Activated CD4-positive, alpha-beta T cell treated with anti-CD3 and anti-CD28 coated beads, Interleukin-10, Interleukin-2, amounts not matched to agents 100 ng/mL and 50 ng/mL, durations not matched to agents 16 hours and 8 hours (primary cell): ENCODE results near the gene TMEM165.

Experiments
- DNase-seq: peaks from one replicate; pipeline ENCODE4 v3.0.0-alpha.2; 2020

Gene TMEM165

DNA sequence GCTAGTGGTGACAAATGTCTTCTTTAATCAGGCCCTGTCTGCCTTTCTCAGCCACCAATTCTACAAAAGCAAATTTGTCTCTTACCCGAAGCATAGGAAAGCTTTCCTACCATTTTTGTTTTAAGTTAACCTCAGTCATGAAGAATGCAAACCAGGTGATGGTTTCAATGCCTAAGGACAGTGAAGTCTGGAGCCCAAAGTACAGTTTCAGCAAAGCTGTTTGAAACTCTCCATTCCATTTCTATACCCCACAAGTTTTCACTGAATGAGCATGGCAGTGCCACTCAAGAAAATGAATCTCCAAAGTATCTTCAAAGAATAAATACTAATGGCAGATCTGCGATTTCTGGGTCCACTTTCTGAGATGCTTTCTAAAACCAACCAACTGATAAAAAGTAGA is 25.8 kb upstream of the TMEM165 start:
- no peak for DNase-seq

DNA sequence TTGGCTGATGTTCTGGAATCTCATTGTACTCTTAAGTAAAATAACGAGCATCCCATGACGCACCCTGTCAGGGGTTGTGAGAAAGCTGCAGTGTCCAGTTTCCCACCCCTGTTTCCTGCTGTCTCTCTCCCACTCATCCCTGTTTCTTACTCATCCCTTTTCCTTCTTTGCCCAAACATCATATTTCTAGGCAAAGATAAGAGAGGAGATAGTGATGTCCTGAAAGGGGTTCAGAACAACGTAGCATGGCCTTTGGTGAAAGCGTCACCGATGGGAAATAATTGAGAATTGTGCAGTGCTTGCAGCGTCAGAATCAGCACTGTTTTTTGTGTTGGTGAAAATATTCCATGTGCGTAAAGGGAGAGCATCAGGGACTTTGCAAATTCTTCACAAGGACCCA is 23.5 kb upstream of the TMEM165 start:
- no peak for DNase-seq

DNA sequence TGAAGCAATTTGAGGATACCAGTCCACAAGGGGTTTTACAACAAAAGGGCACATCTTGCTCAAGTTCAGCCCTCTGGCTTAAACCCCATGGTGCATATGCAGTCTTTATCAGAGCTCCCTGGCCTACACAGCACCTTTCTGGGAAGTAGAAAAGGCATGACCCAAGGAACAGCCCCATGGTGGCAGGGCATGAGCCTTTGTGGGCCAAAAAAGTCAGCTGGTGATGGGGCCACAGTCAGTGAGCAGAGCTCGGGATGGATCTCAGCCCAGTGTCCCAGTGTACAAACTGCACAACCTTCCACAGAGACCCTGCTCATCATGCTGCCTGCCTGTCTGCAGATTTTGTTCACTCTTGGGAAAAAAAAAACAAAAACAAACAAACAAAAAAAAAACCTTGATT is 22.3 kb upstream of the TMEM165 start:
- DNase-seq: no peak

DNA sequence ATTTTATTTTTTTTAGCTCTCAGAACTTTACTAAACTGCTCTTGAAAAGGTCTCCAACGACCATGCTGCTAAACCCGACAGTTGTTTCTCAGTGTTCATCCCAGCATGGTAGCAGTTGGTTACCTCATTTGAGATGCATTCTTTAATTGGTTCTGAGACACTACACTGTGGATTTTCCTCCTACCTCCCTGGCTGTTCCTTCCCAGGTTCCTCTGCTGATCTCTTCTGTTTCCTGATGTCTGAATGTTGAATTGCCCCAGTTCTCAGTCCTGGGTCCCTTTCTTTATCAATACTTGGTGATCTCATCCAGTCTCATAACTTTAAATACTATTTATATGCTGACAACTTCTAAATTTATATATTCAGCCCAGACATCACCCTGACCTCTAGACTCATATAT is 19.1 kb upstream of the TMEM165 start:
- no peak for DNase-seq

DNA sequence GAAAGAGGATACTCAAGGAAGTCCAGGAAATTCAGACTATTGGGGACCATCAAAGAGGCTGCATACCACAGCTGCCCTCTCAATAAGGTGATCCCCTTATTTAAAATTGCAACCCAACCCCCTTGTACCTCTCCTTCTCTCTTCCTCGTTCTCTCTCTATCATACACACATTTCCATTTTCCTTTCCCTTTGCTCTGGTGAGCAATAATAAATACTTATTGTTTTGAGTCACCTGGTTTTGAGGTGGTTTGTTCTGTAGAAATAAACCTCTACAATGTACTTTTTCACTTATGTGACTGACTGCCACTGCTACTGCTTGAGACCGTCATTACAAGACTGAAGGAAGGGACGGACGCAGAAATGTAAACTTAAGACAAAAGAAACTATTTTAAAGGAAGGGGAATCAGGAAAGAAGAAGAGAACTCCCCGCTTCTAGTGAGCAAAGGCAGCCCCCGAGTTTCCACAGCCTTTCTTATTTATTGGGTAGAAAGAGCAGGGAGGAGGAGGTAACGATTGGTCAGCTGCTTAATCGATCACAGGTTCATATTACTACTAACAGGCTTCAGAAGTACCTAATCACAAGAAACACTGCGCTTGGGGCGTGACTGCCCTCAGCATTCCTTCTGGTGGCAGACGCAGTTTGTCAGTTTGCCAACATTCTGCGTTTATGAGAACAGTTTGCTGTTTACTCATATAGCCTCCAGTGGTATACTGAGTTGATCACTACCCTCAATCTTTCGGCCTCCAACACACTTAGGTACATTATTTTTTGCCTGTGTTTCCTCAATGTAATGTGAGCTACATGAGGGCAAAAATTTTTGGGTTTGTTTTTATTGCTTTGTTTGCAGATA is 16.9 kb upstream of the TMEM165 start:
- DNase-seq: no peak

DNA sequence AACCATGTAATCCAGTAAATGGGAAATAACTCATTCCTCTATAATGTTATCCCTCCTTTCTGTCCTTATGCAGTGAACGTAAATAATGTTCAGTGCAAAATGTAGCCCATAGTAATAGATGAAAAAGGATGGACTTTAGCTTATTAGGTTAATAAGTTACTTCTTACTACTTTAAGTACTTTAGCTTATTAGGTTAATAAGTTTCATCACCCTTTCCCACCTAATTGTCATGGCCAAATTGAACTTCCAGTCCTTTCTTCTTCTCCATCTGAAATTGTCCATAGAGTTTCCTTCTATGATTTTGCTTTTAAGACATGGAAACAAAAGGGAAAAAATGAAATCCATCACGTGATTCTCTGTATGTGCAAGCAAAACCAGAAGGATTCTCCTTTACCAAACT is 15.2 kb upstream of the TMEM165 start:
- no peak for DNase-seq

DNA sequence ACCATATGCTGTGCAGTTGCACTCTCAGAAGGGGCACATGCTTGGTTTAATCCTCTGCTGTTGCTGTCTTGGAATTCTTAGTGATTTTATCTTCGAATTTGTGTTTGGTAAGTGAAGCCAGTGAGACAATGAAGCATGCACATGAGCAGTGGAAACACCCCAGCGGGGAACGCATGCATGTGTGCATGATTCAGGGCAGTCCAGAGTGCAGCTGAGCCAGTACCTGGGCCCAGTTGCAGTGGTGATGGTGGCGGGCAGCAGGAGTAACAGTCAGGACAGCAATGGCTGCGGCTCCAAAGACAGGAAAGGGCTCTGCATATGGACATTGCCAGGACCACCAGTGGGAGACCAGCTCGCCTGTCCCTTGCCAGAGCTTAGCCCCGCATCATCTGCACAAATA is 14.3 kb upstream of the TMEM165 start:
- DNase-seq: no peak

DNA sequence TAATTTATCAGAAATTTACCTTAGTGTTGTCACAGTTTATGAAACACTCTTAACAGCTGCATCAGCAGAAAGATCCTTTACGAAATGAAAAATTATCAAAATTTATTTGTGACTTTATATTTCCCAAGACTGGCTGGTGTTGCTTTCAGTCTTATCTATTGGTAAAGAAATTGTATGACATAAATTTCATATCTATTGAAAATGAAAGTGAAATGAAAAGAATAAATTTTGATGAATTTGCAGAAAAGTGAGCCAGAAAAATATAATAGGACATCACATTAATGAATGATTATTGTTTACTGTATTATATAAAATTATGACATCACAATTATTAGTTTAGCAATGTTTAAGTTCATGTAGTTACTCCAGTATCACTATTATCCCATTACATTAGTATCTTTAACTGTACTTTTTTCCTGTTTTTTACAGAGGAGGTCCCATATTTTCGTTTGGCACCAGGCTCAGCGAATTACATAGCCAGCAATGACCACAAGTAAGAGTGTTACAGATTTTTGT is 13.2 kb upstream of the TMEM165 start:
- DNase-seq: no peak

DNA sequence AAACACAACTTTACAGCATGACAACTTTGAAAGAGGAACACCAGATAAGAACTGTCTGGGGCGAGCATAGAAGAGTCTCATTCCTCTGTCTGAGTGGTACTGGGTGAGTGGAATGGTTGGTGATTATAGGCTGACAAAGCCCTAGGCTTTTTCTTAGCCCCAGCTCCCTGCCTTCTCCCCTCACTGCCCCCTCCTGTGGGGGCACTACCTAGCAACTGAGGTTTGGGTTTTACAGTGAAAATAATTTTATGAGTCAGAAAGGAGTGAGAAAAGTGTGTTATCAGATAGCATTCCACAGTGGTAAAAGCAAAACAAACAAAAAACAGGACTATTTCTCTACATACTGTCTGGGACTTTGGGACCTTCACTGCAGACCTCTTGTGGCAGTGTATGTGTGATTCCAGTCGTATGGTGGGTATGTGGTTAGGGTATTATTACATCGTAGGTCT is 10.5 kb upstream of the TMEM165 start:
- DNase-seq: peak; percentile 14

DNA sequence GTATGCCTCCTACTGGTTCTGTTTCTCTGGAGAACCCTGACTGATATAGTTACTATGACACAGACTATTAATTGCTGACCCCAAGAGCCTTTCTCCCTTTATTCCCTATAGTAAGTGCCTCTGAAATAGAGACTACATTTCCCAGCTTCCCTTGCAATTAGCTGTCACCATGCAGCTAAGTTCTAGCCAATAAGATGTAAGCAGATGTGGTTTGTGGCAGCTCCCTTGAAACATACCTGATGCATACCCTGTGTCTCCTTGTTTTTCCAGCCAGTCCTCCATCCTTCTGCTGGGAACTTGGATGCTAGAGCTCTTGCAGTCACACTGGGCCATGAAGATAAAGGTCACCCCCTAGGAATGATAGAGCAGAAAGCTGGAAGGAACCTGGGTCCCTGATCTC is 9.7 kb upstream of the TMEM165 start:
- DNase-seq: peak; percentile 31

DNA sequence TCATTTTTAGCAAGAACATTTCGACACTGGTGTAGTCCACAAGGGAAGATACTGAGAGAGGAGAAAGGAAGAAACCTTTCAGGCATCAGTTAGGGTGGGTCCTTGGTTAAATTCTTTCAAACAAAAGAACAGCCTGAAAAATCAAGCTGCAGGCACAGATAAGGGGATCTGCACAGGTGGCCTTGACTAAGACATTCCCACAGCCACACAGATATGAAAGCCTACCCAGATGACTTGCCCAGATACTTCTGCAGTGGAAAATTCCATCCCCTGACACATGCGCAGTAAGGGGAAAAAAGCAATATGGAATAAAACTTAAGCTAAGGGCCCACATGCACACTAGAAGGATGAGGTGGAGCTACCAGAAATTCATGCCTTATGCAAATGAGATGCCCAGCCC is 8.9 kb upstream of the TMEM165 start:
- no peak for DNase-seq

DNA sequence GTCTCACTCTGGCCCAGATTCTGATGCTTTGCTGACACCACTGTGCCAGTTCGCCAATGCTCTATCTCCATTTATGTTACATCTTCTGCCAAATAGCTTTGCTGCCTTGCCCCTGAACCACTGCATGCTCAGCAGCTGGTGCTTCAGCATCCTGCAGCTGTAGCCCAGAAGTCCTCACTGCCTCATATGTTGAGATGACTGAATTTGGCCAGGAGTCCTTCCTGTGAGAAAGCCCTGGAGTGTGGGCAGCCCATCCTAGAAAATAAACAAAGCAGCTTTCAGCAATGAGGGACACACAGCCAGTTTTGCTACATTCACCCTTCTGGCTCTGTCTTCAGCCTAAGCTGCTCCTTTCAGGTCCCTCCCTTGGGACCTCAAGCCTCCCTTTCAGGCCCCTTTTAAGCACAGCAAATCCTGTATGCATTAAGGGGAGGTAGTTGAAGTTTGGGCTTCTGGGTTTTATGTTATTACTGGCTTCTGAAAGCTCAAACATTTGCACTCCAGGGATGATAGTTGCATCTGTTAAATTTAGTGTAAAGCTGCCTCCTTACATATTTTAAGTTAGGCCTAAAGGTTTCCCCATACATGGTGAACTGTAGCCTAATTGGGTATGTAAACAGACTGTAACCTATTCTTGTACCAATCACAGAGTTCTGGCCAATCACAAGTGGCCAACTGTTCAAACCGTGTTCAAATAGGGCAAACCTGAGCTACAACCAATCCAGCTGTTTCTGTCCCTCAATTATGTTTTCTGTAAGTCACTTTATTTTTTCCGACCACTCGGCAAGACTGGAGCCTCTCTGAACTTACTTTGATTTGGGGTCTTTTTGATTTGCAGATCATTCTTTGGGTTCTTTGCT is 2.1 kb upstream of the TMEM165 start:
- DNase-seq: no peak

DNA sequence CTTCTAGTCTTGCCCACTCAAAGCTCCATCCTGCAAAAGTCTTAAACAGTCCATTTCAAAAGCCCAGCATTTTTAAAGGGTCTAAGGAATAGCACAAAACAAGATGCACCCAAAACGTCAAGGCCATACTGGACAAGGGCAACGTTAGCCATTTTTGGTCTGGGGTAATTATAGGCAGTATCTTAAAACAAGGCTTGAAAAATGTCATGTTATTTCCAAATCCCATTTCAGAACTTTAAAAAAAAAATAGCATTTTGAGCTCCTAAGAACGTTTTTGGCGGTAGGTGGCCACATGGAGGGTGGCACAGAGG is 584 bp upstream of the TMEM165 start:
- DNase-seq: no peak

DNA sequence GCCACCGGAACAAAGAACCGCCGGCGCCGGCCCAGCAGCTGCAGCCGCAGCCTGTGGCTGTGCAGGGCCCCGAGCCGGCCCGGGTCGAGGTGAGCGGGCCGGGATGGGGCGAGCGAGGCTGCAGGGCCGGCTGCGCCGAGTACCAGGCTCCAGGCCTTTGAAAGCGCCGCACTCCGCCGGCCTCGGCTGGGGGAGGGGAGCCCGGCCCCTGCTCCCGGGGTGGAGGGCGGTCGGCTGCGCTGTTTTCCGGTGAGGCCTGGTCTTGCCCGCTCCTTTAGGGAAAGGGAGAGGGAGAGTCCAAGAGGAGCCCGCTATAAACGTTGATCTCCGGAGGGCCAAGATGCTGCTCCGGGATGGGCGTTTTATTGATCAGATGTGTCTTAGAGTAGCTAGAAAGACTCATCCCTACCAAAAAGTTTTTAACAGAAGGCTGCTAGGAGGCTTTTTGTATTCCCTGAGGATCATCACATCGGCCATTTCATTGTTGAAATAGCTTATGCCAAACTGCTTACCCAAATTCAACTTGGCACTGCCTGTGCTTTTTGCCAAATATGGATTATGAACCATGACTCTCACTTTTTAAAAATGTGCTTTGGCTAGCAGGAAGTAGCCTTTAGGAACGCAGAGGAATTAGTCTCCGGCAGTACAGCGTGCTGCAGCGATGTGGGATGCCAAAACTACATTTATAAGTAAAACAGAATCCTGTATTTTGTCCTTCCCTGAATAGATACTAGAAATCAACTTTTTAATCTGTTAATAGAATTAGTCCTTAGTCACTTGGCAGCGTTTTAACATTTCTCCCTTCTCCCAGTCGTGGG is 760 bp downstream of the TMEM165 start:
- peak; percentile 41 for DNase-seq

DNA sequence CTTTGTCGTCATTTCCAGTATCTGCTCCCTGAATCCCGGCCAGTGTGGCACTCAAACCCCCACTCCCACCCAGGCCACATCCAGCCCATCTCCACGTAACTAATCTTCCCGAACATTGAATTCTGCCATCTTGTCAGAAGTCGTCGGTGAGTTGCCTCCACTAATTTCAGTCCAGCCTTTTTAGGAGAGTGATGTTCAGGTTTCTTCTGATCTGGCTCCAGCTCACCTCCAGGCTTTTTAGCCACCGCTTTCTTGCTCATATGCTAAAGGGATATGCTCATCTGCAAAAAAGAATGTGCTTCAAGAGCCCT is 1.3 kb downstream of the TMEM165 start:
- DNase-seq: peak; percentile 13

DNA sequence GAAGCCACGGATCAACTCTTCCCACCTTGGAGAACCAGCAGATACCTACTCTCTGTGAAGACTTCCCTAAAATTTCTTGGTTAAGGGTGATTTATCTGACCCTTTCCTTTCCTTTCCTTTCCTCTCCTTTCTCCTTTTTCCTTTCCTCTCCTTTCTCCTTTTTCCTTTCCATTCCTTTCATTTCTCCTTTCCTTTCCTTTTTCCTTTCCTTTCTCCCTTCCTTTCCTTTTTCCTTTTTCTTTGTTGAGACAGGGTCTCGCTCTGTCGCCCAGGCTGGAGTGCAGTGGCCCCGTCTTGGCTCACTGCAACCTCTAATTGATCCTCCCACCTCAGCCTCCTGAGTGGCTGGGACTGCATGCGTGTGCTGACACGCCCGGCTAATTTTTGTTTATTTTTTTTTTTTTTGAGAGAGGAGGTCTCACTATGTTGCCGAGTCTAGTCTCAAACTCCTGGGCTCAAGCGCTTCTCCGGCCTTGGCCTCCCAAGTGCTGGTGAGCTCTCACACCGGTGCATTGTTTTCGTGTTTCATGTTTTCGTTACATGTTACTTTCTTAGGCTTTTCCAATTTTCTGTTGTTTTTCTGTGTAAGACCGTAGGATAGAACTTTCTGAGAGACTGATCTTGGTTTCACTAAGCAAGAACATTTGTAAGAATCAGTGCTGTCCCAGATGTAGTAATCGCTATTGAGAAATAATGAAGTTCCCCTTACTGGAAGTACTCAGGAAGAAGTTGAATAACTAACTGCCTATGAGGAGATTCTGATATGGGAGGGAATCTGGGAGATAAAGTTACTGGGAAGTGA is 2.0 kb downstream of the TMEM165 start:
- DNase-seq: peak; percentile 17

DNA sequence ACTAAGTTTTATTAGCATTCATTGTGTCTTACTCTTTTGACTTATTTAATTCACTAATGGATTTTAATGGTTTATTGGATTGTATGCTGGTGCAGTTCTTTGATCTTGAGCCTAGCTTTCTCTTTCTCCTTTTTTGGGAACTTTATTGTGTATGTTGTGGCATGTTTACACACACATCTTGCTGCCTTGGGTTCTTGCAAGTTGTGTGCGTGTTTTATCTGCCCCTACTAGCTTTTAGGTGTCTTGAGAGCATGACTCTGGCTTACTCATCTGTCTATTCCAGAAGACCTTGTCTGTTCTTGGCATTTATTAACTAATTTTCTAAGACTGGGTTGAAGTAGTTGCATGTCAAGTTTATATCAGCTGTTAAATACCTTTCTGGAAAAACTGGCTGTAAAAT is 2.7 kb downstream of the TMEM165 start:
- peak; percentile 16 for DNase-seq

DNA sequence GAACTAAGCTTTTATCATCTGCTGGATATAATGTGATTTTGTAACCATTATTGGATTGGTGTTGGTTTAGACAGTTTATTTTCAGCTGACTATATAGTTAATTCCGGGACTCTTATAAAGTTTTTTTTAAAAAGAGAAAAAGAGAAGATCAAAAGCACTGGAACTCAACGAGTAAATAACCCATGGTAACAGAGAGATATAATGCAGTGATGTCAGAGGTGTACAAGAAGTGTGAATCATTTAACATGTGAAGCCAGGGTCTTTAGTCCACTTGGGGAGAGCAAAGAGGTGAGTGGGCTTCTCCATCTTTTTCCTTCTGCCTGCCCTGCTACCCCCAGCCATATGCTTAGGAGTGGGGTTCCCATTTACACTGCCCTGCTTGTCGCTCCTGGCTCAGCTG is 3.2 kb downstream of the TMEM165 start:
- no peak for DNase-seq

DNA sequence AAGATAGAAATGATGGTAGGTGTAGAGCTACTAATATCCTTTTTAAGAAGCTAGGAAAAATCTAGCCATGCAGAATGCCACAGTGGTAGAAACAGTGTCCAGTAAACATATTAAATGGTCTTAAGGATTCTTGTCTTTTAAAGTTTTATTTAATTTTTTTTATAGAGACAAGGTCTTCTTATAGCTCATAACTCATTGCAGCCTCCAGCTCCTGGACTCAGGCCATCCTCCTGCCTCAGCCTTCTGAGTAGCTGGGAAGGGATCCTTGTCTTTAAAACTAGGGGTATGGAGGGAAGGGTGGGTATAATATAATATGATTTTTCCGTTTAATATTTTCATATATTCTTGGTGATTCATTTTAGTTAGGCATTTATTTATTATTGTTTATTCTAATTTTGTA is 3.8 kb downstream of the TMEM165 start:
- DNase-seq: no peak

DNA sequence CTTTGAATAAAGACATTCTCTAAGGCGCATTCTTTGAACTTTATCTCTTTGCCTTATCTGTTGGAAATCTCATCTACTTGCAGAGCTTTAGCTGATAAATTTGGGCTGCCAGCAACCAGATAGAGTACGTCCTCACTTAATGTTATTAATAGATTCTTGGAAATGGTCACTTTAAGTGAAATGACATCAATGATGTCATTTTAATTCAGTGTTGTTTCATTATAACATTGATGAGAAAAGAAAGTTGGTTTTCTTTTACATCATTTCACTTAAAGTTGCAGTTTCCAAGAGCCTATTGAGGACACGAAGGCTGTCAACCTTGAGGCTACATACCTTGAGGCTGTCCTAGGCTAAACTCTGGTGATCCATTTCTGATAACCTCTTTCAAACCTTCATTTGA is 9.3 kb downstream of the TMEM165 start:
- no peak for DNase-seq

DNA sequence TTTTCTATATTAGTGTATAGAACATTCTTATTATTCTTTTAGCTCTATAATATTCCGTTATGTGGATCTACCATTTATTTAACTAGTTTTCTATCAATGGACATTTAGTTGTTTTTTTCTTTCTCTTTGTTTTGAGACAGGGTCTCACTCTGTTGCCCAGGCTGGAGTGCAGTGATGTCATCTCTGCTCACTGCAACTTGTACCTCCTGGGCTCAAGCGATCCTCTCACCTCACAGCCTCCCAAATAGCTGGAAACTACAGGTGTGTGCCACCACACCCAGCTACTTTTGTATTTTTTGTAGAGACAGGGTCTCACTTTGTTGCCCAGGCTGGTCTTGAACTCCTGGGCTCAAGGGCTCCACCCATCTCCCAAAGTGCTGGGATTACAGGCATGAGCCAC is 10.8 kb downstream of the TMEM165 start:
- DNase-seq: no peak

DNA sequence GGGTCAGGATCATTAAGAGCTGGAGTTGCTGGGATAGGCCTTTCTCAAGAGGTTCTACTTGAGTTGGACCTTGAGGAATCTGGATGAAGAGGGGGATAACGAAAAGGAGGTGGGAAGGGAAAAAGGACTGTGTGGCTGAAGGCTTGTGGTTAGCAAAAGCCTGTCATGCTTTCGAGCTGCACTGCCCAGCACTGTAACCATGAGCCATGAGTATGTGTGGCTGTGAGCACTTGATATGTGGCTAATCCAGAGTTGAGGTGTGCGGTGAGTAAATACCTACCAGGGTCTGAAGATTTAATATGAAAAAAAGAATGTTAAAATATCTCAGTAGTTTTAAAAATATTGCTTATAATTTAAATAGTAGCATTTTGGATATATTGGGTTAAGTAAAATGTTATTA is 11.4 kb downstream of the TMEM165 start:
- DNase-seq: no peak

DNA sequence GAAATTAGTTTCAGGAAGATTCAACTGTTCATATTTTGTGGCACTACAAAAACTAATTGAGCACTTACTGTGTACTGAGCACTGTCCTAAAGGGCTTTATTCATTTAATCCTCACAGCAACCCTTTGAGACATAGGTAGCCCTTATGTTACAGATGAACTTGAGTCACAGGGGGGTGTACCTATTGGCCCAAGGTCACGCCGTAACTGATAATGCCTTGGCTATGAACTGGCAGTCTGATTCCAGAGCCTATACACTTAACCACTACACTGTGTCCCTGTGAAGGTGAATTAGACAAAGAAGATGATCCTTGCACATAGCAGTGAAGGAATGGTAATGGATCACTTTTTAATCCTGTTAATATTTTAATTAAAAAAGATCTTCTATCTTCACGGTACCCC is 12.0 kb downstream of the TMEM165 start:
- no peak for DNase-seq
